A673 (cell line): ENCODE measurements around the gene HMCN1. TPM values are rescaled to one million over a fixed set of nuclear protein-coding genes. Genes with fewer than 3 reads are reported as not detected.

Source experiments
- BruUV-seq: library from RNA; stranded (reverse); fragments of 400-500 nt; replicated peaks from 2 replicates; lab custom pipeline; 2021; lab: Mats Ljungman, UMichigan
- CTCF ChIA-PET: fragments of 300-600 bp; sonication (Branson Sonifier 250); formaldehyde crosslinking; loops from one replicate; lab custom pipeline; 2022; ENCODE audit warnings: antibody characterized with exemption; lab: Charles Lee
- POLR2A ChIA-PET: fragments of 300-600 bp; sonication (Branson Sonifier 250); formaldehyde crosslinking; loops from one replicate; lab custom pipeline; 2022; ENCODE audit warnings: antibody characterized with exemption; ENCODE audit not compliant: low non-redundant PET; lab: Charles Lee
- DNase-seq: peaks from one replicate; pipeline ENCODE4 v3.0.0-alpha.2; 2015; ENCODE audit warnings: low spot score
- H3K27ac ChIP-seq: fragments of 200-600 bp; sonication (generic); 2 replicates; pipeline ENCODE4 v1.5.1; 2016; ENCODE audit warnings: mixed run types, low read depth, mild to moderate bottlenecking, mixed read lengths, antibody characterized with exemption, low read length; ENCODE audit not compliant: poor library complexity, severe bottlenecking
- H3K27me3 ChIP-seq: fragments of 200-600 bp; sonication (generic); replicated peaks from 2 replicates; pipeline ENCODE4 v1.6.1; 2017; ENCODE audit warnings: mixed run types, low read depth, mild to moderate bottlenecking, mixed read lengths, antibody characterized with exemption, low read length; ENCODE audit not compliant: insufficient read depth, poor library complexity
- H3K36me3 ChIP-seq: fragments of 200-600 bp; sonication (generic); 2 replicates; pipeline ENCODE4 v1.6.1; 2016; ENCODE audit warnings: mixed run types, mild to moderate bottlenecking, mixed read lengths, antibody characterized with exemption, low read length; ENCODE audit not compliant: insufficient read depth, poor library complexity, severe bottlenecking
- H3K4me1 ChIP-seq: fragments of 200-600 bp; sonication (generic); 2 replicates; pipeline ENCODE4 v1.6.1; 2017; ENCODE audit warnings: mixed run types, mild to moderate bottlenecking, mixed read lengths, antibody characterized with exemption, low read length; ENCODE audit not compliant: insufficient read depth, poor library complexity, severe bottlenecking
- H3K4me3 ChIP-seq: fragments of 200-600 bp; sonication (generic); 2 replicates; pipeline ENCODE4 v1.5.1; 2016; ENCODE audit warnings: low read depth, mixed run types, mild to moderate bottlenecking, mixed read lengths, low read length; ENCODE audit not compliant: poor library complexity, severe bottlenecking
- H3K9me3 ChIP-seq: fragments of 200-600 bp; sonication (generic); 2 replicates; pipeline ENCODE4 v1.6.1; 2016; ENCODE audit warnings: mixed run types, low read depth, mild to moderate bottlenecking, mixed read lengths, antibody characterized with exemption, low read length; ENCODE audit not compliant: poor library complexity, severe bottlenecking
- EZH2 ChIP-seq: fragments of 200-600 bp; sonication (generic); IDR thresholded peaks from 2 replicates; pipeline ENCODE4 v1.6.1; 2017; ENCODE audit warnings: borderline replicate concordance, low read depth, mild to moderate bottlenecking, mixed read lengths, antibody characterized with exemption, low read length; ENCODE audit not compliant: poor library complexity, severe bottlenecking
- intact Hi-C: fragments of 100-400 bp; cut with micrococcal nuclease; formaldehyde crosslinking; loops from one replicate; pipeline ENCODE4 v1.10.0; 2022; ENCODE audit not compliant: unreplicated experiment
- total RNA-seq: library from RNA; stranded (reverse); gene quantifications from 2 replicates; pipeline ENCODE4 v1.2.3, GENCODE V29; 2021
- TF ChIP-seq, protein P1 (sequence below): fragments of 300-800, 200-600 bp; sonication (generic); conservative IDR thresholded peaks from 2 replicates; pipeline ENCODE4 v1.5.1; 2017; ENCODE audit warnings: low read depth, mild to moderate bottlenecking, antibody characterized with exemption, low read length, moderate library complexity, mixed read lengths

The HMCN1 gene
- total RNA-seq, 1 experiment from 2014 or later, result 134 TPM

- CTCF ChIA-PET, result no interaction called here
- Histone ChIP-seq H3K9me3 (no peaks in the 10 kb centered on the region), H3K27me3 (no peaks in the 10 kb centered on the region), H3K27ac (no peak overlapping the region), H3K4me3 (no peak overlapping the region), H3K36me3 (peaks cover 75% of the 10 kb centered on the region), H3K4me1 (peaks cover 20% of the 10 kb centered on the region)
- DNase-seq, result no peak
- POLR2A ChIA-PET, result no interaction called here
- intact Hi-C loops, result loop anchor here (5.0 kb wide), 1 partner anchor 37 kb away; no protein-coding TSS in a partner anchor
- BruUV-seq, result no TSS peak
- TF ChIP-seq, protein P1, sequence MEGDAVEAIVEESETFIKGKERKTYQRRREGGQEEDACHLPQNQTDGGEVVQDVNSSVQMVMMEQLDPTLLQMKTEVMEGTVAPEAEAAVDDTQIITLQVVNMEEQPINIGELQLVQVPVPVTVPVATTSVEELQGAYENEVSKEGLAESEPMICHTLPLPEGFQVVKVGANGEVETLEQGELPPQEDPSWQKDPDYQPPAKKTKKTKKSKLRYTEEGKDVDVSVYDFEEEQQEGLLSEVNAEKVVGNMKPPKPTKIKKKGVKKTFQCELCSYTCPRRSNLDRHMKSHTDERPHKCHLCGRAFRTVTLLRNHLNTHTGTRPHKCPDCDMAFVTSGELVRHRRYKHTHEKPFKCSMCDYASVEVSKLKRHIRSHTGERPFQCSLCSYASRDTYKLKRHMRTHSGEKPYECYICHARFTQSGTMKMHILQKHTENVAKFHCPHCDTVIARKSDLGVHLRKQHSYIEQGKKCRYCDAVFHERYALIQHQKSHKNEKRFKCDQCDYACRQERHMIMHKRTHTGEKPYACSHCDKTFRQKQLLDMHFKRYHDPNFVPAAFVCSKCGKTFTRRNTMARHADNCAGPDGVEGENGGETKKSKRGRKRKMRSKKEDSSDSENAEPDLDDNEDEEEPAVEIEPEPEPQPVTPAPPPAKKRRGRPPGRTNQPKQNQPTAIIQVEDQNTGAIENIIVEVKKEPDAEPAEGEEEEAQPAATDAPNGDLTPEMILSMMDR, result no peak
- no peak for TF ChIP-seq EZH2
Observed at GRCh38 chr1:185969524-185969991, 235.4 kb downstream of the HMCN1 start.

DNA sequence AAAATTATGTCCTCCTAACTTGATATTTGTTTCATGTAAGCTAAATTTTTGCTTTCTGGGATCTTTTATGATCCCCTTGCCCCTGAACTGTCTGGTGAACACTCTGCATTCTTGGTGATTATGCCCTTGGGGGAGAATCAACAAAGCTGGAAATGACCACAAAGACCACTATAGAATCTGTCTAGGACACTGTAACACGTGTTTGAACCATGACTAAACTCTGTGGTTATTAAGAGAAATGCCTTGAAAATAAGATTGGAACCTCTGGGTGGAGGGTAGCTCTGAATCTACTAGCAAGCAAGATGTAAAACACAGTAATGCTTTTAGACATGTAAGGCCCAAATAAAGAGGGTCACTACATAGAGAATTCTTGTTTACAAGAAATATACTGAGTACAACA is 237.5 kb downstream of the HMCN1 start:
- POLR2A ChIA-PET, result no interaction called here

DNA sequence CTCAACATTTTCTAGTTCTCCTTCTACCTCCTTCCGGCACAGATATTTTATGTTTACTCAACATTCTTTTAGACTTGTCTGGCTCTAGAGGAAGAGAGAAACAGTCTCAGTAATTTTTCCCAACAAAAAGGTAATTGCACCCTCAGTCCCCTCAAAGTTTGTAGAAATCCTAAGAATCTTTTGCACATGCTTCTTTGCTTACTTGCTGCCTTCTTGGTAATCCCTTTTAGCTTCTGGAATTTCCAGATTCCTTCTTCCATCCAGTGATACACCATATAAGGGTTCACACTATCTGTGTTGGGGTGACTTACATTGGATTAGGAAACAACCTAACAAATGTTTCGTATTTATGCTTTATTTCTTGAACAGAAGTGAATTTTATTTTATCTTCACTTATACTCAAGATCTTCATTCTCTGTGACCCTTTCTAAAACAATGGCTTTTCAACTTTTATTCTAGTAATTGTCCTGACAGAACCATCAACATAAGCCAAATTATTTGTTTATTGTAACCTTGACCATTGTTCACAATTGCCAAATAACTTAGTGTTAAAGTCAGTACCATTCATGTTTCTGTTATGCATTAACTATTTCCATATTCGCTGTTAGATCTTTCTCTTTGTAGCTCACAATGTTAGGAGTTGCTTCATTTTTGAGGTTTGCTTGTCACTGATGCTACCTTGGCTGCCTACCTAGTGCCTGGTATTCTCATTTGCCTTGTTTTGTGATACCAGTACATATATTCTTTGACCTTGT is 238.1 kb downstream of the HMCN1 start:
- no peak overlapping the region for H3K4me3 ChIP-seq
- H3K9me3 ChIP-seq, result no peaks in the 10 kb centered on the region
- DNase-seq, result no peak
- POLR2A ChIA-PET, result no interaction called here
- no peak for TF ChIP-seq EZH2
- TF ChIP-seq, protein P1, result no peak
- peaks cover 81% of the 10 kb centered on the region for H3K36me3 ChIP-seq
- CTCF ChIA-PET, result no interaction called here
- BruUV-seq, result no TSS peak
- H3K27ac ChIP-seq, result no peak overlapping the region
- peaks cover 7% of the 10 kb centered on the region for H3K4me1 ChIP-seq
- H3K27me3 ChIP-seq, result no peaks in the 10 kb centered on the region
- intact Hi-C loops, result no loop called here

More for the DNA sequence above, 237.5 kb downstream of the HMCN1 start:
- H3K9me3 ChIP-seq, result no peaks in the 10 kb centered on the region
- no peak for DNase-seq
- intact Hi-C loops, result no loop called here
- no TSS peak for BruUV-seq
- H3K27ac ChIP-seq, result no peak overlapping the region
- no peak for TF ChIP-seq EZH2
- TF ChIP-seq, protein P1, result no peak
- H3K36me3 ChIP-seq, result peaks cover 84% of the 10 kb centered on the region
- peaks cover 7% of the 10 kb centered on the region for H3K4me1 ChIP-seq
- CTCF ChIA-PET, result no interaction called here
- H3K27me3 ChIP-seq, result no peaks in the 10 kb centered on the region
- no peak overlapping the region for H3K4me3 ChIP-seq
